ENCODE data around the gene HPS4. TPM values are rescaled to one million over a fixed set of nuclear protein-coding genes. Genes with fewer than 3 reads are reported as not detected.
"Not testable (repeated sequence)": the region's sequence is repeated elsewhere in the genome, so short reads cannot be mapped to it uniquely, and the experiment has no call there.

The HPS4 gene
- total and polyA plus RNA-seq, 2 donors (not counting 1 experiment from before 2014, with no cell fraction given): 23.0 to 37.7 TPM

- no peaks in the 10 kb centered on the region for H3K36me3 ChIP-seq (ENCODE audit: control insufficient read depth, insufficient read depth, low read length)
- H3K9me3 ChIP-seq (ENCODE audit: control insufficient read depth, insufficient read depth, low read depth, low read length): no peaks in the 10 kb centered on the region
- no peaks in the 10 kb centered on the region for H3K27me3 ChIP-seq (ENCODE audit: control insufficient read depth, insufficient read depth, low read length)
- H3K27ac ChIP-seq (ENCODE audit: insufficient read depth, low read length): no peak overlapping the region
- no peaks in the 10 kb centered on the region for H3K4me1 ChIP-seq (ENCODE audit: control insufficient read depth, extremely low read depth, insufficient read depth, low read length)
- TF ChIP-seq EZH2 (IDR thresholded peaks at IDR 0.05; ENCODE audit: low read length, missing control alignments) (no peak), CTCF (conservative IDR thresholded peaks at IDR 0.05 in 1 of 2, IDR thresholded peaks at IDR 0.05 in 1 of 2; ENCODE audit: low read depth in 1 of 2, low read length in 2 of 2) (no peak)
- H3K9ac ChIP-seq (ENCODE audit: insufficient read depth, low read length): no peak overlapping the region
- no peak overlapping the region for H2AFZ ChIP-seq (ENCODE audit: low read length)
- H3K4me2 ChIP-seq (ENCODE audit: extremely low read depth, insufficient read depth, low read length): no peak overlapping the region
- H3K79me2 ChIP-seq (ENCODE audit: control insufficient read depth, insufficient read depth, low read length): no peaks in the 10 kb centered on the region
- H4K20me1 ChIP-seq (ENCODE audit: control insufficient read depth, extremely low read depth, insufficient read depth, low read length): no peaks in the 10 kb centered on the region
- no peak for DNase-seq (ENCODE audit: low read depth in 2 of 2)
- no peak overlapping the region for H3K4me3 ChIP-seq (replicated peaks in 1 of 4; ENCODE audit: control extremely low read depth in 1 of 4, insufficient read depth in 1 of 4, low read depth in 3 of 4, low read length in 4 of 4)
Measured at GRCh38 chr22:26443901-26444690, 39.5 kb downstream of the HPS4 start.

GRCh38 chr22:26442086-26442756, 41.4 kb downstream of the HPS4 start:
- H3K4me1 ChIP-seq (ENCODE audit: control insufficient read depth, extremely low read depth, insufficient read depth, low read length): no peaks in the 10 kb centered on the region
- no peaks in the 10 kb centered on the region for H3K36me3 ChIP-seq (ENCODE audit: control insufficient read depth, insufficient read depth, low read length)
- TF ChIP-seq EZH2 (IDR thresholded peaks at IDR 0.05; ENCODE audit: low read length, missing control alignments): no peak
- TF ChIP-seq CTCF (conservative IDR thresholded peaks at IDR 0.05 in 1 of 2, IDR thresholded peaks at IDR 0.05 in 1 of 2; ENCODE audit: low read depth in 1 of 2, low read length in 2 of 2): no peak
- no peaks in the 10 kb centered on the region for H3K79me2 ChIP-seq (ENCODE audit: control insufficient read depth, insufficient read depth, low read length)
- no peak overlapping the region for H3K4me2 ChIP-seq (ENCODE audit: extremely low read depth, insufficient read depth, low read length)
- no peak for DNase-seq (ENCODE audit: low read depth in 2 of 2)
- no peaks in the 10 kb centered on the region for H4K20me1 ChIP-seq (ENCODE audit: control insufficient read depth, extremely low read depth, insufficient read depth, low read length)
- no peak overlapping the region for H3K4me3 ChIP-seq (replicated peaks in 1 of 4; ENCODE audit: control extremely low read depth in 1 of 4, insufficient read depth in 1 of 4, low read depth in 3 of 4, low read length in 4 of 4)
- no peaks in the 10 kb centered on the region for H3K9me3 ChIP-seq (ENCODE audit: control insufficient read depth, insufficient read depth, low read depth, low read length)
- no peak overlapping the region for H3K9ac ChIP-seq (ENCODE audit: insufficient read depth, low read length)
- H2AFZ ChIP-seq (ENCODE audit: low read length): no peak overlapping the region
- no peaks in the 10 kb centered on the region for H3K27me3 ChIP-seq (ENCODE audit: control insufficient read depth, insufficient read depth, low read length)
- no peak overlapping the region for H3K27ac ChIP-seq (ENCODE audit: insufficient read depth, low read length)

GRCh38 chr22:26439559-26439958, 44.0 kb downstream of the HPS4 start:
- H3K4me2 ChIP-seq (ENCODE audit: extremely low read depth, insufficient read depth, low read length): no peak overlapping the region
- no peaks in the 10 kb centered on the region for H3K4me1 ChIP-seq (ENCODE audit: control insufficient read depth, extremely low read depth, insufficient read depth, low read length)
- H3K4me3 ChIP-seq (replicated peaks in 1 of 4; ENCODE audit: control extremely low read depth in 1 of 4, insufficient read depth in 1 of 4, low read depth in 3 of 4, low read length in 4 of 4): no peak overlapping the region
- DNase-seq (ENCODE audit: low read depth in 2 of 2): no peak
- no peaks in the 10 kb centered on the region for H3K27me3 ChIP-seq (ENCODE audit: control insufficient read depth, insufficient read depth, low read length)
- no peak overlapping the region for H3K27ac ChIP-seq (ENCODE audit: insufficient read depth, low read length)
- no peaks in the 10 kb centered on the region for H3K79me2 ChIP-seq (ENCODE audit: control insufficient read depth, insufficient read depth, low read length)
- H3K36me3 ChIP-seq (ENCODE audit: control insufficient read depth, insufficient read depth, low read length): no peaks in the 10 kb centered on the region
- TF ChIP-seq CTCF (conservative IDR thresholded peaks at IDR 0.05 in 1 of 2, IDR thresholded peaks at IDR 0.05 in 1 of 2; ENCODE audit: low read depth in 1 of 2, low read length in 2 of 2) (no peak), EZH2 (IDR thresholded peaks at IDR 0.05; ENCODE audit: low read length, missing control alignments) (no peak)
- H3K9me3 ChIP-seq (ENCODE audit: control insufficient read depth, insufficient read depth, low read depth, low read length): no peaks in the 10 kb centered on the region
- H2AFZ ChIP-seq (ENCODE audit: low read length): no peak overlapping the region
- no peaks in the 10 kb centered on the region for H4K20me1 ChIP-seq (ENCODE audit: control insufficient read depth, extremely low read depth, insufficient read depth, low read length)
- H3K9ac ChIP-seq (ENCODE audit: insufficient read depth, low read length): no peak overlapping the region

- not testable (repeated sequence) for H3K4me3 ChIP-seq (replicated peaks in 1 of 4; ENCODE audit: control extremely low read depth in 1 of 4, insufficient read depth in 1 of 4, low read depth in 3 of 4, low read length in 4 of 4); DNase-seq (ENCODE audit: low read depth in 2 of 2); H3K36me3 ChIP-seq (ENCODE audit: control insufficient read depth, insufficient read depth, low read length); H3K27ac ChIP-seq (ENCODE audit: insufficient read depth, low read length); H3K4me2 ChIP-seq (ENCODE audit: extremely low read depth, insufficient read depth, low read length); H3K79me2 ChIP-seq (ENCODE audit: control insufficient read depth, insufficient read depth, low read length); H2AFZ ChIP-seq (ENCODE audit: low read length); H4K20me1 ChIP-seq (ENCODE audit: control insufficient read depth, extremely low read depth, insufficient read depth, low read length); H3K27me3 ChIP-seq (ENCODE audit: control insufficient read depth, insufficient read depth, low read length); H3K4me1 ChIP-seq (ENCODE audit: control insufficient read depth, extremely low read depth, insufficient read depth, low read length); H3K9me3 ChIP-seq (ENCODE audit: control insufficient read depth, insufficient read depth, low read depth, low read length); H3K9ac ChIP-seq (ENCODE audit: insufficient read depth, low read length)
Measured at GRCh38 chr22:26438776-26439175, 44.8 kb downstream of the HPS4 start.
